ENCODE data around the gene KCNS3.

Gene KCNS3

DNA sequence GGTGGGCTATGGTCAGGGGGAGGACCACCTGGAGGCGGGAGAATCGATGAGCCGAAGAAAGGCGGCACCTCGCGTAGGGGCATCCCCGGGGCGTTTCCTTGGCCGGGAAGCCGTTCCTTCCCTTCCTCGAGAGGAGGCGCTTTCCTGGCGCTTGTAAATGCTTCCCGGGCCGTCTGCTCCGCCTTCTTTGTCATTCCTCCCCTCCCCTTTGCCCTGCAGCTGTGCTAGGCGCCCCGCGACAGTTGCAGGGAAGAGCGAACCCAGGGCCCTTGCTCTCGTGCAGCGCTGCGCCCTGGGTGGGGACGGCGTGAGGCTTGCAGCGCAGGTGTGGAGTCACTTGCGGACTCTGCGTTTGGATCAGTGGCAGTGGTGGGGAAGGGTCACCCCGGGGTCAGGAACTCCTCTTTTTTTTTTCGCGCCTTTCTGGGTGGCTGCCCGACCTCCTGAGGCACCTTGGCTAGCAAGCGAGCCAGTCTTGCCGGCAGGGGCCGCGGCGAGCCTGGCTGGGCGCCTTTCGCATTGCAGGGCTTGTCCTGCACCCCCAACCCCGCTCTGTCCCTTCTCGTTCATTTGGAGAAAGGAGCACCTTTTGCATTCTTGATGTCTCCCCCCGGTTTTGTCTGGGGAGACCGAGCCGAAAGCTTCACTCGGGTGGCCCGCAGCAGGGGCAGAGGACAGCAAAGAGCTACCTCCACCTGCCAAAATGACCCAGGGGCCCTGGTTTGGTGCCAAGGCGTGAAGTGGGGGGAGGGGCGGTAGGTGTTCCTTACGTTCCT, 858 bp downstream of the KCNS3 start:
- peak; percentile 28 for DNase-seq

DNA sequence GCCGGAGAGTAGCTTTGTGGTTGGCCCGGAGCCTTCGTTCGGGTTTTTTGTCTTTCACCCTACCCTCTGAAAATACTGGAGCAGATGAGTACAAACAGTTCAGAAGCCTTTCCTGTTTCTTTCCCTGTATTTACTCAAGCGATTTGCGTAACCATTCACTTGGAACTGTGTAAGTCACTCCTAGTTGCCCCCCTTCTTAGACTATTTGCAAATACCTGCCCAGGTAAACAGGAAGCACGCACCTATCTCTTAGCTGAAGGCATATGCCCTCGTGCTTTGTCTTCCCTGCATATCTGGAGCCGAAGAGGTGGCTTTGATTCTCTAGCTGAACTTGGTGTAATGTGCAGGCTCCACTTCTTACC, 1.4 kb downstream of the KCNS3 start:
- DNase-seq, result no peak

DNA sequence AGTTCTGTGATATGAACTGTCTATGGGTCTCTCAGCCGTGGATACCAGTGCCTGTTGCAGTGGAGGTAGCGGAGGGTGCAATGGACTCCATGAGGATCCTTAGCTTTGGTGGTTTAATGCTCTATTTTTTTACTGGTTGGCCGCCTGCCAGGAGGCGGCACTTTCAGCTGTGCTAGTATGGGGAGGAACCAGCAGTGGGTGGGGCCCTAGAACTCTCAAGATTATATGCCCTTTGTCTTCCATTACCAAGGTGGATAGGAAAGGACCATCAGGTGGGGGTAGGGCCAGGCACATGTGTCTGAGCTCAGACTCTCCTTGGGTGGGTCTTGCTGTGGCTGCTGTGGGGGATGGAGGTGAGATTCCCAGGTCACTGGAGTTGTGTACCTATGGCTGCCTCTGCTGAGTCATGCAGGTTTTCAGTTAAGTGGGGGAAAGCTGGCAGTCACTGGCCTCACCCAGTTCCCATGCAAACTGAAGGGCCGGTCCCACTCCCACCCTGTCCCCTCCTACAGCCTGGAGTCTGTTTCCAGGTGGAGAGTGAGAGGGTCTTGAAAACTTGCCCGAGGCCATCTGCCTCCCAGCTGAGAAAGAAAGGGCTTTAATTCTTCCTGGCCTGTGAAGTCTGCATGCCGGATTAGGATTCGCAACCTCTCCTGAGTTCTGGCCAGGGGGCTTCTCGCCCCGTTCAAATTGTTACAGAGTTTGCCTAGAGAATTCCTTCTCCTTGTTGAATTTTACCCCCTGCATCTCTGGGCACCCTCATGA, 14.5 kb downstream of the KCNS3 start:
- no peak for DNase-seq

DNA sequence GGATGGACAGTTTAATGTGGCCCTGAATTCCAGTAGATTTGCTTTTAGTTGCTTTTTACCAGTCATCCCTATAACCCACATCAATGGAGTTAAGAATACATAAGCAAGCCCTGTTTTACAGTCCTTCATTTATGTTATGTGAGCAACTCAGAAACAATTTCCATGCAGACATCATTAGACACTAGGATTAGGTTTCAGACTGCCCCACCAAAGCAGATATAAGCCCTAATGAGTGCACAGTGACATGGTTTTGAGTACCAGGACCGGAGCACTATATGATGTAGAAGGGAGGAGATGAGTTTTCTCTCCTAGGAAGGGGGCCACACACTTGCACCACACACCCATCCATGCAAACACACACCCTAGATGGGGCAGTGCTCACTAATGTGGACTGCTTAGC, 15.5 kb downstream of the KCNS3 start:
- no peak for DNase-seq

DNA sequence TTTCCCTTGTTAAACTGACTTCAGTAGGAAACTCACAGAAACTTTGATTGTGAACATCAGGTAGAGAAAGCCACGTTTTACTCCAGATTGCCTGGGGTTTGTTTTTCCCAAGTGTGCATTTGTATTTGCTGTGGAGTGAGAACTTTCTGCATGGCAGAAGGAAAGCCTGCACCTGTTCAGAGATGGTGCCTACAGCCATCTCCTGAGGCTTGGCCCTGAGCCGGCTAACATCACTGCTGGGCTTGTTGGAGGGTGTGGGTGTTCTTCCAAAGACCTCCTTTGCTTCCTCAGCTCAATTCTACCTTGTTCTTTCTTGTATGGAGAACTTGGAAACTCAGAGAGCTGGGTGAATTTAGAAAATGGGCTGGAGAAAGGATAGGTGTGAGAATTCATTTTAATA, 16.1 kb downstream of the KCNS3 start:
- no peak for DNase-seq

DNA sequence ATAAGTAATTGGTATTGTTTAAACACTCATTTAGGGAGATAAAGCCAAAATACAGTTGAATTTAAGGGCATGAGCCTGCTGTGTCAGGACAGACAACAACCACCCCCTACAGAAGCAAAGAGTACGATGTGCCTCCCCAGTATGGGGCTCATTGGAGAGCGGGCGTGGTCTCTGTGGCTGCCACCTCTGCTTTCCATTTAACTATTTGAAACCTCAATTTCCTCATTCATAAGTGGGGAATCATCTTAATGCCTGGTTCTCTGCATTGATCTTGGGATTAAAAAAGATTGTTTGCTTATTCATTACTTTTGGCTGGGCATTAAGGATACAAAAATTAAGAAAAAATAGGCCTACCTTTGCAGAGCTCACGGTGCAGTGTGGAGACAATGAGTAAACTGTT, 21.4 kb downstream of the KCNS3 start:
- DNase-seq, result no peak

DNA sequence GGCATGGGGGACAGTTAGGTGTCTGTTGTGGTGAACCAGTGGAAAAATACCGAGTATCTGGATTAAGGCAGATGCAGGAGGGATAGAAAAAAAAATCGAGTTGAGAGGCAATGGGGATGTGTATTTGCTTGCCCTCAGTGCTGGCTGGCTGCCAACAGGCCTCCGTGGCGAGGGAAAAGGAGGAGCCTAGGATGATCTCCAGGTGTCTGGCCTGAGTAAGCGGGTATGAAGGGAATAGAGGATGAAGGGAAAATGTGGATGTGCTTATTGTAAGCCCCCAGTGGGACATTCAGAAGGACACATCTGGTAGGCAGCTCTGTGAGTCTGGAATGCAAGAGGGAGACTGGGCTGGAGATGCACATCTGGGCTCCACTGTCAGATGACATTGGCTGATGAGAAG, 22.8 kb downstream of the KCNS3 start:
- no peak for DNase-seq

DNA sequence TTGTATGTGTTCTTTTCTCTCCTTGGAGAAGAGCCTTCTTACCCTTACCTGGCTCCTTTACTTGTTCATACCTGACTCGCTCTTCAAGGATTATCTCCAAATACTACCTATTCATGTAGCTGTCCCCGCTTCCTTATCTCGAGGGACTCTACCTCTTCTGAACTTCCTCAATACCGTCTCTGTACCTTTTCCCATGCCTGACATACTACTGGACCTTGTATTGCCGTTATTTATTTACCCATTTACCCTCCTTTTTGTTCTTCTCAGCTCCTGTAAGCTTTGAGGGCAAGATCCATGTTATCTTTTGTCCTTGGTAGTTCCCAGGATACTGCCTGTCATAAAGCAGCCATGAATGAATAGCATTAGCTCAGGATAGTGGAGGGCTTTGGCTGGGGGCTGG, 32.5 kb downstream of the KCNS3 start:
- DNase-seq, result no peak

DNA sequence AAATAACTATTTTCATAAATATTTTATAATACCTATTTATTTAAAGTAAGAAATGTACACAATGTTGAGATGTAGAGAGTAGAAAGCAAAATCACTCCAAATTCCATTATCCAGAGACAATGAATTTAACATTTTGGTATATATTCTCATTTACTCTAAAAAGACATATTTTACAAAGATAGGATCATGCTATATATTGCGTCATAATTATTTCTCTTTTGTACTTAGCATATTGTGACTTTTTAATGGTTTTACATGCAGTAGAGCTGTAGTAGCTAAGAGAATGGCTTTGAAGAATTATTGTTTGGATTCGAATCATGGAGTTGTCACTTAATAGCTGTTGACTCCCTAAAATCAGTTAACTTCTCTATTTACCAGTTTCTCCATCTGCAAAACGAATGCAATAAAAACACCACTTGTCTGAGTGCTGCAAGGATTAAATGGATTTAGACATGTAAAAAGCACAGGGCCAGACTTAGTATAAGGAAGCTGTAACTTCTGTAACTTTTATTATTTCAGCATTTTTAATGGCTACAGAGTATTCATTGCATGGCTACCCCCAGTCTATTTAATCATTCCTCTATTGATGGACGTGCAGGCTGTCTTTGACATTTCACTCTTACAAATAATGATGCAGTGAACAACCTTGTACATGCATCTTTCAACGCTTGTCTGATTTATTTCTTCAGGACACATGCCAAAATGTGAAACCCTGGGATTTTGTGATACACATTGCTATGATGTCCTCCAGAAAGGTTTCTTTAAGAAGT, 33.2 kb downstream of the KCNS3 start:
- DNase-seq, result no peak

DNA sequence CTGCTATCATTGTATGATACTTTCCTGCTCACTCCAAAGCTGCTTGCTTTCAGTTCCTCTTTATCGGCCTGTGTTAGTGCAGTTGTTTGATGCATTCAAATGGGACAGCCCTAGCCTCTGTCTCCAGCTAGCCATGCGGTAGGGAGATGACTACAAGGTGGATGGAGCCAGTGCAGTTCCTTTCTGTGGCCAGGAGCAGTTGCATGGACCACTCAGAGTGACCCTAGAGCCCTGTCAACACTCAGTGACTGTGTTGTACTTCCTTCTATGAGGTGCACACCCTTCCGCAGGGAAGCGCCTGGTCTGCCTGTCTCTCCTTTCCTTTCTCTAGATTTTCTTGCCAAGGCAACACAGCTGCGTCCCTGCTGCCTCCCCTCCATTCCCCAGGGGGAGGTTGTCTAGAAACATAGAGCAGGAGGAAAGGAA, 33.8 kb downstream of the KCNS3 start:
- DNase-seq, result peak; percentile 2

DNA sequence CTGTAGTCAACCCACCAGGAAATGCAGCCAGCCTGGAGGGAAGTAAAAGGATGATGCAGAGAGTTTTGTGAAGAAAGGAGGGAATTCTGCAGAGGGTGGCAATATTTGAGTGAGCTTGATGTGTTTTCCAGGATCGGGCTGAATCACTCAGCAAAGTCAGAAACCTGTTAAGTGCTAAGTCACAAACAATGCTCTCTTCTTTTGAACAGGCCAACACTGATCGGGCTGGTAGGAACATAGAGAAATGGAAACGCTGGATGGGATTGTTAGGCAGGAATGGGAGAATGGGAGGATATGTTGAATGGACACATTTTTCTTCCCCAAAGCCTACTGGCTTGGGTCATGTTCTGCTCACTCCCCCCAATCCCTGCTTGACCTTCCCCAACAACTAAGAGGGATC, 36.6 kb downstream of the KCNS3 start:
- peak; percentile 26 for DNase-seq

DNA sequence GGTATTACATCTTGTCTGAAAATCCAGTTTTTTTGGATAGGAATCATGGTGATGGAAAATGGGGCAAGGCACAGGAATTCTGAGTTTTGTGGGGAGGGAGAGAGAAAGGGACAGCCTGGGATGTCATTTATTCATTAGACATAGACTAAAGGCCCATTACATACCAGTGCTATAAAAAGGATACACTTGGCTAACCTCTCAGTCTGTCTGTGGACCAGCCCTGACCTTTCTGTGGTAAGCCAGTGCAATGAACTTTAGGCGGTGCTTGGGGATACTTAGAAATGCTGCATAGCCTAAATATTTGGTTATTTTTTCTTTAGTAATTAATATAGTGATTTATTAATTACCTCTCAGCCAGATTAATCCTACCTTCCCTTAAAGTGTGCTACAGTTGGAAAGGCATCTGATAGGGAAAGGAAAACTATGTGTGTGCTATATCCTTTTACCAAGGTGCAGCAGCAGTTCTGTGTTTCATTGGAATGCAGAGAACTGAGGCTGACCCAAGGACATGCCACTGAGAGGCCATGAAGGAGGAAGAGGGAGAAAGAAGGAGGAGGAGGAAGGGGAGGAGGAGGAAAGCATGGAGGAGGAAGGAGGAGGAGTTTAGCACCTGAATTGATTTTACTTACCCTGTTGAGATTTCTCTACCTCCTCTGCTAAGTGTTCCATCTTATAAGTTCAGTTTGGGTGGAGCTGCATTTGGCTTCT, 37.5 kb downstream of the KCNS3 start:
- DNase-seq, result no peak

DNA sequence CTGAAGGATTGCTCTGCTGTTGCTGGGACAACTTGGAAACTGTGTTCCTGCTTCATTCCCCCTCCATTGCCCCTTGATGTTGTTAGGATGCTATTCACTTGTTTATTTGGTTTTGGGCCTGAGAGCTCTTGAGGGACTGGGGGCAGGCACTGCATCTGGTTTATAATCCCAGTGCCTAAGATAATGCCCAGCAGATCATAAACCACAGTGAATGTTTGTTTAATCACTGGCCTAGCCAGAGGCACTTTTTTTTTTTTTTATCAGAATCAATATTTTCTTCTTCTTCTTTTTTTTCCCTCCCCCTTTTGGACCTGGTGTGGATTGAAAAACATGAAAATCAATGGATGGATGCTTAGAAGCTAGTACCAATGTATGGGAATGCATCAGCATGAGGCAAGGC, 38.1 kb downstream of the KCNS3 start:
- DNase-seq, result no peak

DNA sequence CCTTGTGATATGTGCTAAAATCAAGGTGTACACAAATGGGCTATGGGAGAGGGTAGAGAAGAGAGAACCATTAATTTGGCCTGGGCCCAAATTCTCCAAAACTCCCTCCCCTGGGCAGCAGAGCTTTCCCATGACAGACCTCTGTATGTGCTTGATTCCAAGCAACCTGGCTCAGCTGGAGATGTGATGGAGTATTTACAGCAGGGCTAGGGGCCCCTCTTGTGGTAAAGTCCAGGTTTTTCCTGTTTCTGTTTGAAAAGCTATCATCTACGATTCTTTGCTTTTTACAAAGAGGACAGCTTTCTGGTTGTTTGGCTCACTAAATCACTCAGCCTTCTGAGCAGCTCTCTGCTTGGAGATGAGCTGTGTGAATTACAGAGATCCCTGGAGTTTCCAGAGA, 40.3 kb downstream of the KCNS3 start:
- DNase-seq, result peak; percentile 42

DNA sequence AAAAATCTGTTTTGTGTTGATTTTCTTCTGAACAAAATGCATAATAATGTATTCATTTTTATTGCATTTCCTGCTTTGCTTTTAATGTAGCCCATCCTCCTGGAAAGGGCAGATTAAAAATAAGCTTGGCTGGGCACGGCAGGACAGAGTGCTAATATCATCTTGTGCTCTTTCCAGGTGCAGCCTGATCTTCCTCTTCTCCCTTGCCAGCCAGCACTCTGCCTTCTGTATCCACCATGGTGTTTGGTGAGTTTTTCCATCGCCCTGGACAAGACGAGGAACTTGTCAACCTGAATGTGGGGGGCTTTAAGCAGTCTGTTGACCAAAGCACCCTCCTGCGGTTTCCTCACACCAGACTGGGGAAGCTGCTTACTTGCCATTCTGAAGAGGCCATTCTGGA, 52.3 kb downstream of the KCNS3 start:
- DNase-seq, result no peak

DNA sequence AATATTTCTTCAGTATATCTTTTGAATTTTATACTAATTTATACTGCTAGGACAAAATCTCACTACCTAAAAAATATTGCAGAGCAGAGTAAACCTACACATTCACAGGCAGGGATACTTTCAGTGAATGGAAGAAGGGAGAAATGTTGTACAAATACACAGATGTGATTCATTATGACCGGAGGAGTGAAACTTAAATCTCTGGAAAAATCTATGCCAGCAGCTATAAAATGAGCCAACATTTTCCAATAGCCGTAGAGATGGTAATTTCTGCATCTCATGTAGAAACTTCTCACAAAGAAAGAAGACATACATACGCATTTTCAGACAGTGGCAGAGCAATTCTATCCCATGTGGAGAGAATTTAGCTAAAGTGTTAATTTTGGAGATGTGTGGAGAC, 54.8 kb downstream of the KCNS3 start:
- no peak for DNase-seq

DNA sequence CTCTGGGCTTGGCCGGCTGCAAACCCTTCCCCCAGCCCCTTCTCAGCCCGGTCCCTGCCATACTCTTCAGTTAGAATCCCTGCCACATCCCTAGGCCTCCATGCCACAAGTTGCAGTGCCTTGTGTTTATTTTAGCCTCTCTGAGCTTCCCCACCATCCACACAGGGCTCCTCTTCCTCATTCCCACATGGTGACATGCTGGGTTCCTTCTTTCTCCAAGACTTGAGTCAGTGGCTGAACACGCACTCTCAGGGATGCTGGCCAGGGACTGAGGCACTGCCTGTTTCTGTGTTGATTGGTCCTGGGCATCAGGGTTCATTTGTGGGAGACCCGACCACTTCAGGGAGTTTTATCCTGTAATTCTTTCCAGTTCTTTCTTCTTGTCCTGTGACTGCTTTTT, 56.3 kb downstream of the KCNS3 start:
- no peak for DNase-seq

DNA sequence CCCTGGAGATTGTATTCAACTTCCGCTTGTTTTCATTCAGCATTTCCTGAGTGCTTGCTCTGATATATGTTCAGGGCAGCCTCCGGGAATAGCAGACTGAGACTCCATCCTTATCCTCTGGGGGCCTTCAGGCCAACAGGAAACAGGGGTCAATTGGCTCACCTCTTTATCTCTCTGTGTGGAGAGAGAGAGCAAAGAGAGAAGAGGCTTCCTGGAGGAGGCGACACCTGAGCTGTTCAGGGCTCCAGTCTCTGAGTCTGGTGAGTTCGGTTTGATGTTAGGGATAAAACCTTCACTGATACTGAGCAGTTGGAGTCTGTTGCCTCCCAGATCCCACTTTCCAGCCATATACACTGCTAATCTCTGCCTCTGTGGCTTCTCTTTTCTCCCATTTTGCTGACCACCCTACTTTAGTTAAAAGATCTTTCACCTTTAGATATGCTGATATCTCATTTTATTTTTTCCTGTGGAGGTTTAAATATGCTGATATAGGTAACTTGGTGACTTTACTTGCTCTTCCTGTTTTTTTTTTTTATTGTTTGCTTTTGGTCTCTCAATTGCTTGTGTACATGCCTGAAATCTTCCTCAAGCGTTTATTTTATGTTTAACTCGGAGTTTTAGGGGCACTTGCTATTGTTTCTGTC, 56.9 kb downstream of the KCNS3 start:
- DNase-seq, result no peak

DNA sequence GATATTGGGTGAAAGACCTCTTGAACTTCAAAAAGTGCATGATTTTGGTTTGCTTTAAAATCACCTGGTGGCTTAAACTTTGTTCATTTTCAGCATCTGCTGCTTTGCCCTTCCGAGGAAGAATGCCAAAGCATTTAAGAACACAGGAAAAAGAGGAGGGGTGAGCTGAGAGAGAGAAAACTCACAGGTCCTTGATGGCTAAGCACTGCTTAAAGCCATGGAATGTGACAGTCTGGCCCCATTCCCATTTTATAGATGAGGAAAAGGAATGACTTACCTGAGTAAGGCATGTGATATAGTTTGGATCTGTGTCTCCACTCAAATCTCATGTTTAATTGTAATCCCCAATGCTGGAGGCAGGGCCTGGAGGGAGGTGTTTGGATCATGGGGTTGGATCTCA, 58.1 kb downstream of the KCNS3 start:
- DNase-seq, result no peak

DNA sequence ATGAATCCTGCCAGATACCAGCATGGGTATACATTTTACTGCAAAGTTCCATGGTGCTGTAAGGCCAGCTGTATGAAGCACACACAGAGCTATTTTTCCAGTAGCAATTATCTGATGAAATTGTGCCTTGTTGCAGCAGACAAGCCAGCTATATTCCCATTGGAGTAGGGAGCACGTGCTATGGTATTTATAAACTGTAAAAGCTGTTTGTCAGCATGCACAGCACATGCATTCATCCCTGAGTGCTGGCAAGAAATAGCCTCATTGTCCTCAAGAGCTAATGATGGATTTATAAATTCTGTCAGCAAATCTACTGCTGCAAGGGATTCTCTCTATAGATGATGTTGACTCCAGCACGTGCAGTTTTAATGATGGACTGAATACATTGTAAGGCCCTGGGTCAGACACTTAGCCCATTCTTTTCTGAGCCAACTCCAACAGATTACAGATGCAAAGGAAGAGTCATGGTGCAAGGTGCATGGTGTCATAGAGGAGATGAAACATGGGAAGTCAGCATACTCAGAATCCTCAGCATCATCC, 61.7 kb downstream of the KCNS3 start:
- DNase-seq, result no peak

DNA sequence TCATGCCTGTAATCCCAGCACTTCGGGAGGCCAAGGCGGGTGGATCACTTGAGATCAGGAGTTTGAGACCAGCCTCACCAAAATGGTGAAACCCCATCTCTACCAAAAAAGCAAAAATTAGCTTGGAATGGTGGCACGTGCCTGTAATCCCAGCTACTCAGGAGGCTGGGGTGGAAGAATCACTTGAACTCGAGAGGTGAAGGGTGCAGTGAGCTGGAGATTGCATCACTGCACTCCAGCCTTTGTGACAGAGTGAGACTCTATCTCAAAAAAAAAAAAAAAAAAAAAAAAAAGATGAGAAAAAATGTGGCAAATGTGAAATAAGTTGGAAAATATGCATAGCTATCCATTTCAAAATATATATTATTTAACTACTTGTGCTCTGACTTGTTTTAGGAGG, 65.0 kb downstream of the KCNS3 start:
- no peak for DNase-seq

DNA sequence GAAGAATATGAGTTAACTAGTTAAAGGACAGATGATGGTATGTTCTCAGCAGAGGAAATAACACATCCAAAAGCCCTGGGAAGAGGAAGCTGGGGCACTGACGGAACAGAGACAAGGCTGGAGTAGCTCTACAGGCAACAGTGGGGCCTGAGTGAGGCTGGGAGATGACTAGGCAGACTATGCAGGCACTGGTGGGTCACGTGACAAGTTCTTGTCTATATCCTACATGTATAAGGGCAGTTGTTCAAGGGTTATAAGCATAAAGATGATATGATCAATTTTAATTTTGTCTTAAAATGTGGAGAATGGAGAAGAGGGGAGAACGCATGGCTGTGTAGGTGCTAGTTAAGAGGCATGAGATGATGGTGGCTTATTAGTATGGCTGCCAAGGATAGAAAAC, 68.6 kb downstream of the KCNS3 start:
- DNase-seq, result no peak

All from midbrain (tissue), 1 donor.